PFSK-1 (cell line): ENCODE measurements around the gene PFDN6.

Experiments
- FOXP2 ChIP-seq: optimal IDR thresholded peaks from 2 replicates; pipeline ENCODE3; 2011; ENCODE audit warnings: borderline replicate concordance, control low read depth, inconsistent platforms; ENCODE audit not compliant: insufficient read depth; ENCODE audit errors: extremely low read length, extremely low read depth
- POLR2AphosphoS5 ChIP-seq: IDR thresholded peaks from 2 replicates; pipeline ENCODE4 v1.6.1; 2012; ENCODE audit warnings: low read depth, mild to moderate bottlenecking, control low read depth, low read length, moderate library complexity
- SIN3A ChIP-seq: IDR thresholded peaks from 2 replicates; pipeline ENCODE4 v1.6.1; 2012; ENCODE audit warnings: mild to moderate bottlenecking, low read length, moderate library complexity, borderline replicate concordance; ENCODE audit not compliant: insufficient read depth
- TAF1 ChIP-seq: IDR thresholded peaks from 2 replicates; pipeline ENCODE4 v1.6.1; 2012; ENCODE audit warnings: low read length, control low read depth, borderline replicate concordance; ENCODE audit not compliant: insufficient read depth
- TF ChIP-seq, protein P1 (sequence below), 2 experiments: IDR thresholded peaks; 2 replicates each; pipeline versions ENCODE4 v1.6.1 to v1.8.0; 2011 to 2012; ENCODE audit warnings: low read depth in 2 of 2, low read length in 2 of 2, control low read depth in 1 of 2, inconsistent platforms in 1 of 2, mild to moderate bottlenecking in 1 of 2, moderate library complexity in 1 of 2; ENCODE audit not compliant: insufficient read depth in 1 of 2

The PFDN6 gene

DNA sequence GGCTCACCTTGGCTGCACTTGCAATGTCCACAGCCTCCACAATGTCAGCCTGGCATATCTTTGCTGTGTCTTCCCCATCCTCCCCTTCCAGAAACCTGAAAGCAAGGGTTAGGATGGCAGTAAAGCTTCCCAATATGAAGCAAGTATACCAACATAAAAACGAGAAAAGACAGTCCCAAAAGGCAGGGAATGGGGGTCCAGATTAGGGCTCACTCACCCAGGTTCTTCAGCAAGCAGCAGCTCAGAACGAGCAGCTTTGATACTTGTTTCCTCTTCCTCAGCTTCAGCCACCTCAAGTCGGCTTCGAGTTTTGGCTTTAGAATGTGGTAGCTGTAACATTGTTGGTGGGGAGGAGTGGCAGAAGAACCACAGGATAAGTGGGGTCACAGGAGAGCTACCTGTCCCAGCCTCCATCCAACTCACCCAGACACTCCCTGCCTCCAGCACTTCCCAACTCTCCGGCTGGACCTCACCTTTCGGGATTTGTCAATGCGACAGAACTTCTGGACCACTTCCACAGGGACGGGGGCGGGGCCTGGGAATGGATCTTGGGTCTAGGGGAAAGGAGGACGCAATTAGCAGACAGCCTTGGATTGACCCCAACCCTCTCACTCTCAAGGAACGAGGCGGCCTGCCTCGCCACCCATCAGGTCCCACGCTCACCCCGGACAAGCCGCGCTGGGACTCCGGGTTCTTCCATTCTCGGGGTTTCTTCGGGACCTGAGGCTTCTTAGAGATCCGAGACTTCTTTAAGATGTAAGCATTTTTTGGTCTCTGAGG is 1.1 kb upstream of the PFDN6 start:
- TF ChIP-seq FOXP2 (no peak), TAF1 (no peak), SIN3A (no peak), POLR2AphosphoS5 (no peak)
- TF ChIP-seq, protein P1, sequence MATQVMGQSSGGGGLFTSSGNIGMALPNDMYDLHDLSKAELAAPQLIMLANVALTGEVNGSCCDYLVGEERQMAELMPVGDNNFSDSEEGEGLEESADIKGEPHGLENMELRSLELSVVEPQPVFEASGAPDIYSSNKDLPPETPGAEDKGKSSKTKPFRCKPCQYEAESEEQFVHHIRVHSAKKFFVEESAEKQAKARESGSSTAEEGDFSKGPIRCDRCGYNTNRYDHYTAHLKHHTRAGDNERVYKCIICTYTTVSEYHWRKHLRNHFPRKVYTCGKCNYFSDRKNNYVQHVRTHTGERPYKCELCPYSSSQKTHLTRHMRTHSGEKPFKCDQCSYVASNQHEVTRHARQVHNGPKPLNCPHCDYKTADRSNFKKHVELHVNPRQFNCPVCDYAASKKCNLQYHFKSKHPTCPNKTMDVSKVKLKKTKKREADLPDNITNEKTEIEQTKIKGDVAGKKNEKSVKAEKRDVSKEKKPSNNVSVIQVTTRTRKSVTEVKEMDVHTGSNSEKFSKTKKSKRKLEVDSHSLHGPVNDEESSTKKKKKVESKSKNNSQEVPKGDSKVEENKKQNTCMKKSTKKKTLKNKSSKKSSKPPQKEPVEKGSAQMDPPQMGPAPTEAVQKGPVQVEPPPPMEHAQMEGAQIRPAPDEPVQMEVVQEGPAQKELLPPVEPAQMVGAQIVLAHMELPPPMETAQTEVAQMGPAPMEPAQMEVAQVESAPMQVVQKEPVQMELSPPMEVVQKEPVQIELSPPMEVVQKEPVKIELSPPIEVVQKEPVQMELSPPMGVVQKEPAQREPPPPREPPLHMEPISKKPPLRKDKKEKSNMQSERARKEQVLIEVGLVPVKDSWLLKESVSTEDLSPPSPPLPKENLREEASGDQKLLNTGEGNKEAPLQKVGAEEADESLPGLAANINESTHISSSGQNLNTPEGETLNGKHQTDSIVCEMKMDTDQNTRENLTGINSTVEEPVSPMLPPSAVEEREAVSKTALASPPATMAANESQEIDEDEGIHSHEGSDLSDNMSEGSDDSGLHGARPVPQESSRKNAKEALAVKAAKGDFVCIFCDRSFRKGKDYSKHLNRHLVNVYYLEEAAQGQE (IDR thresholded peaks at IDR 0.05; ENCODE audit: insufficient read depth in 1 of 2, low read depth in 2 of 2, low read length in 2 of 2), result no peak

DNA sequence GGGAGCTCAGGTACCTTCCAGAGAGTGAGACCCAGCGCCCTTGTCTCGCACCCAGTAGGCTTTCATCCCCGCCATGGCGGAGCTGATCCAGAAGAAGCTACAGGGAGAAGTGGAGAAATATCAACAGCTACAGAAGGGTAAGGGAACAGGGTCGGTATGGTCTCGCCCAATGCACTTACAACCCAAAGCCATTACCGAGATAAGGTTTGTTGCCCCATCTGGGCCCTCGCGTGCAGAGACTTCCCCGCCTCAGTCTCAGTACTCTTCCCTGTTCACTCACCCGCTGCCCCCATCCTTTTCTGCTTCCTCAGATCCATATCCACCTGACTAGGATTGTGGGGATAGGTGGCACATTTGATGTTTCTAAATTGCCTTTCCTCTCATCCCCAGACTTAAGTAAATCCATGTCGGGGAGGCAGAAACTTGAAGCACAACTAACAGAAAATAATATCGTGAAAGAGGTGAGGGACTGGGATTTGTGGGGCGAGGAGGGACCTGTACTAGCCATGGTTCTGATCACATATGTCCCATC is 449 bp downstream of the PFDN6 start:
- no peak for TF ChIP-seq POLR2AphosphoS5
- no peak for TF ChIP-seq FOXP2
- TF ChIP-seq, protein P1 (IDR thresholded peaks at IDR 0.05; ENCODE audit: insufficient read depth in 1 of 2, low read depth in 2 of 2, low read length in 2 of 2), result no peak
- TF ChIP-seq SIN3A, result no peak
- TF ChIP-seq TAF1, result no peak

DNA sequence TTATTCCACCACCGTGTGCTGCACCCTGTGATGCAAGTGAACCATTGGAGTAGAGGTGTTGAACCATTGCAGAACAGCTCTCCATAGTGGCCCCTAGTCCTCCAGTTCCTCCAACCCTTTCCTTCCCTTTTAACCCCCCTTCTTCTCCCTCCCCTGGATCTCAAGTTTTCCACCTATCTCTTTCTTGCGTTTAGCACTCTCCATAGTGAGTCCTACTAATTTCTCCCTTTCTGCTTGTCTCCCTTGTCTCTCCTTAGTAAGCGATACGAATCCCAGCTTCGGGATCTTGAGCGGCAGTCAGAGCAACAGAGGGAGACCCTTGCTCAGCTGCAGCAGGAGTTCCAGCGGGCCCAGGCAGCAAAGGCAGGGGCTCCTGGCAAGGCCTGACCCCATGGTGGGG is 1.1 kb downstream of the PFDN6 start:
- peak; percentile 50; the same call in 1 of the 2 replicates for TF ChIP-seq POLR2AphosphoS5
- TF ChIP-seq SIN3A, result no peak

DNA sequence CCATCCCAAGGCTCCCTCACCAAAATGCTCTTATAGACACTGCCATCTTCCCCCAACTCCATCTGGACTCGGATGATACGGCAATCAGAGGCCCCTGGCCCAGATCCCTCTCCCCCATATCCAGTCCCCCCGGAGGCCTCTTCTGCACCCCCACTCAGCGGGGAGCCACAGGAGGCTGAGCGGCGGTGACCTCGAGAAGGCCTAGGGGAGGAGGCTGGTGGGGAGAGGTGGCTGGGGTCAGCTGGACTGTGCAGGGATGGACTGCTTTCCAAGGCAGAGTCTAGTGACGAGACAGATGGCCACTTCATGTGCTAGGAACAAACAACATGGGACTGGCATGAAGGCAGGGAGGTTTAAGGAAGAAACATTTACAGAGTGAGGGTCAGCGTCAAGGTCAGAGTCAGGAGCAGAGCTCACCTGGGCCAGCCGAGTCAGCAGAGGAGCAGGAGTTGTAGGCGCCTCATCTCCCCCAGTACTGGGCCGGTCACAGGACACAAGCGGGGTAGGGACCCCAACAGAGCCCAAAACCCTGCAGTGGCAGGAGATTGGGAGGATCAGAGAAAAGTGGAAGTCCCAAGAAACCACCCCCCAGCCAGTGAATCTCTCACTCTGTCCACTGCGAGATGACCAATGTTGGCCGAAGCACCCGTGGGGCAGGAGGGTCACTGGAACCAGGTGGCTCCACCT is 3.7 kb downstream of the PFDN6 start:
- TF ChIP-seq POLR2AphosphoS5 (peak; percentile 51), SIN3A (no peak), TAF1 (no peak), FOXP2 (no peak)

DNA sequence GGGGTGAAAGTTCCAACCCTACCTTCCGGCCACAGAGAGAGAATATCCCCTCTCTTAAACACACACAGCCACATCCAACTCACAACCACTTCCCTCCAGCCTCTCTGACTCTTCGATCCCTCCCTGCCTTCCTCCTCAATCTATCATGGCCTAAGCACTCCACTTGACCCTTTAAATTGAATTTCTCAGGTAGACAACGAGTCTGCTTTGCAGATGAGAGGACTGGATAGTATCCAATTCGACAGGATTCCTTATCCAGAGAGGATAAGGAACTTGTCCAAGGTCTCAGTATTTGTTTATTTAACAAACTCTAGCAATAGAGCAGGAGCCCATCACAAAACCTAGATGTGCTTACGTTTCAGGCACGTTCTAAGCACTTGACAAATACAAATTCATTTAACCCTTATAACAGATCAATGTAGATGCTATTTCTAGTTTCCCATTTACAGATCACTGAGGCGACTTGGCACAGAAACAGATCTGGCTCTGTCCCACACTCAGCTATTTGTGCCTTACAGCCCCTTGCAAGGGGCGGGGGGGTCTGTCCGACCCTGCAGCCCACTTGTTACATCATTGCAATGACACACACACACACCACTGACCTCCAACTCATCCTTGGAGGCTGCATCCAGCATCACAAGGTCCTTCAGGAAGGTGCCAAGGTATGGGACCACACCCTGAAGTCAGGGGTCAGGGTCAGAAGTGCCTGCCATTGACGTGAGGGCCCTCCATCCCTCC is 4.9 kb downstream of the PFDN6 start:
- TF ChIP-seq, protein P1 (IDR thresholded peaks at IDR 0.05; ENCODE audit: insufficient read depth in 1 of 2, low read depth in 2 of 2, low read length in 2 of 2), result no peak
- TF ChIP-seq TAF1 (no peak), FOXP2 (no peak), SIN3A (no peak)

DNA sequence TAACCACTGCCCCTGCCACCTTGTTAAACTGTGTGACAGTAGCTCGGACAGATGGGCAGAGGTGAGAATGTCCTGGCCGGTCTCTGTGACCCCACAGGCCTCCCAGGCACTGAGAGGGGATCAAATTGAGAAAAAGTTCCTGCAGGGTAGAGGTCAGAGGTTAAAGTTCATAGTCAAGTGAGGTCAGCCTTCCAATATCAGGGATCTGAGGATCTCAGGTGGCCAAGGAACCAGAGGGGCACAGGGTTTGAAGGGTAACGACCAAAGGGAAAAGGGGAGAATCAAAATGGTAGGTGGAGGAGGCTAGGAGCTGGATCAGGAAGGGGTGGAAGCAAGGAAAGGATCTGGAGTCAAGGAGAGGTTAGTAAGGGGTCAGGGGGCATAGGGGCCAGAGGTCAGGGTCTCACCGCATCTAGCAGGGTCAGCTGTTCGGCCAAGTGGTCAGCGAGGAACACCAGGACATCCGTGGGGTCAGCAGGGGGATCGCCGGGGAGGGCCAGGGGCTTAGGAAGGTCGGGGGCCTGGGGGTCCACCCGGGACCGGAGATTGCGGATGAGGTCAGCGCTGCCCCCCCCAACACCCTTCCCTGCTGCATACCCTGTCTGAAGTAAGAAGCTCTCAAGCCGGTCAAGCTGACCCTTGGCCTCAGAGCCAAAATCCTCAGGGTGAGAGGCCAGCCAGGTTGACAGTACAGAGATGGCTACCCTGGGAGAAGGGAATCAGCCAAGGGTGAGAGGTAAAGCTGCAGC is 6.4 kb downstream of the PFDN6 start:
- no peak for TF ChIP-seq POLR2AphosphoS5
